ENCODE results near the gene CHMP3.

CHMP3 gene

GRCh38 chr2:86480105-86480504 is 83.1 kb downstream of the CHMP3 start:
- H3K27ac ChIP-seq (ENCODE audit: low read depth, low read length) = no peak overlapping the region
- no peak overlapping the region for H2BK5ac ChIP-seq (ENCODE audit: low read length)
- no peak for DNase-seq
- no peak overlapping the region for H3K56ac ChIP-seq (ENCODE audit: low read length)
- H3K9ac ChIP-seq (ENCODE audit: low read length) = no peak overlapping the region
- no peak overlapping the region for H2AK5ac ChIP-seq (ENCODE audit: low read length)
- no CpG with 5 or more reads among the region's 7 CpGs for WGBS (ENCODE audit: extremely low coverage, insufficient coverage, low lambda C conversion rate)
- H4K5ac ChIP-seq (ENCODE audit: low read length) = no peak overlapping the region
- H4K8ac ChIP-seq (ENCODE audit: low read depth, low read length) = no peak overlapping the region
- H3K4me3 ChIP-seq (ENCODE audit: low read length) = no peak overlapping the region
- H3K79me1 ChIP-seq (ENCODE audit: low read length) = no peaks in the 10 kb centered on the region
- H3K18ac ChIP-seq (ENCODE audit: low read length) = no peak overlapping the region
- H3K27me3 ChIP-seq (ENCODE audit: insufficient read depth, low read length, poor library complexity) = no peaks in the 10 kb centered on the region
- H3K36me3 ChIP-seq (ENCODE audit: control insufficient read depth, insufficient read depth, low read length) = peaks cover 6% of the 10 kb centered on the region
- no peaks in the 10 kb centered on the region for H3K4me1 ChIP-seq (ENCODE audit: control insufficient read depth, low read depth, low read length)
- no peak overlapping the region for H3K23ac ChIP-seq (ENCODE audit: low read length)
- H3K4me2 ChIP-seq (ENCODE audit: low read length) = no peak overlapping the region
- H3K79me2 ChIP-seq (ENCODE audit: control insufficient read depth, insufficient read depth, low read length) = no peaks in the 10 kb centered on the region
- no peak overlapping the region for H2BK120ac ChIP-seq (ENCODE audit: low read depth, low read length)
- H3K4ac ChIP-seq (ENCODE audit: low read depth, low read length) = no peak overlapping the region
- no peak overlapping the region for H2BK15ac ChIP-seq (replicated peaks; ENCODE audit: low read depth)

- Histone ChIP-seq H3K36me3 (ENCODE audit: control insufficient read depth, insufficient read depth, low read length) (peaks cover 6% of the 10 kb centered on the region), H2BK15ac (replicated peaks; ENCODE audit: low read depth) (no peak overlapping the region), H3K9ac (ENCODE audit: low read length) (no peak overlapping the region), H2BK120ac (ENCODE audit: low read depth, low read length) (no peak overlapping the region), H3K27ac (ENCODE audit: low read depth, low read length) (no peak overlapping the region), H3K4me1 (ENCODE audit: control insufficient read depth, low read depth, low read length) (no peaks in the 10 kb centered on the region), H3K56ac (ENCODE audit: low read length) (no peak overlapping the region), H3K79me1 (ENCODE audit: low read length) (no peaks in the 10 kb centered on the region), H3K4me2 (ENCODE audit: low read length) (no peak overlapping the region), H3K4me3 (ENCODE audit: low read length) (no peak overlapping the region), H4K8ac (ENCODE audit: low read depth, low read length) (no peak overlapping the region), H3K23ac (ENCODE audit: low read length) (no peak overlapping the region), H2BK5ac (ENCODE audit: low read length) (no peak overlapping the region), H3K79me2 (ENCODE audit: control insufficient read depth, insufficient read depth, low read length) (no peaks in the 10 kb centered on the region), H3K4ac (ENCODE audit: low read depth, low read length) (no peak overlapping the region), H3K18ac (ENCODE audit: low read length) (no peak overlapping the region), H4K5ac (ENCODE audit: low read length) (no peak overlapping the region), H3K27me3 (ENCODE audit: insufficient read depth, low read length, poor library complexity) (no peaks in the 10 kb centered on the region), H2AK5ac (ENCODE audit: low read length) (no peak overlapping the region)
- DNase-seq = no peak
Observed at GRCh38 chr2:86477349-86477748, 85.9 kb downstream of the CHMP3 start.

GRCh38 chr2:86476918-86477317 is 86.3 kb downstream of the CHMP3 start:
- Histone ChIP-seq H3K56ac (ENCODE audit: low read length) (no peak overlapping the region), H3K4me2 (ENCODE audit: low read length) (no peak overlapping the region), H3K9ac (ENCODE audit: low read length) (no peak overlapping the region), H3K36me3 (ENCODE audit: control insufficient read depth, insufficient read depth, low read length) (peaks cover 6% of the 10 kb centered on the region), H3K27ac (ENCODE audit: low read depth, low read length) (no peak overlapping the region), H3K79me1 (ENCODE audit: low read length) (no peaks in the 10 kb centered on the region), H3K18ac (ENCODE audit: low read length) (no peak overlapping the region), H3K79me2 (ENCODE audit: control insufficient read depth, insufficient read depth, low read length) (no peaks in the 10 kb centered on the region), H4K5ac (ENCODE audit: low read length) (no peak overlapping the region), H3K27me3 (ENCODE audit: insufficient read depth, low read length, poor library complexity) (no peaks in the 10 kb centered on the region), H2BK5ac (ENCODE audit: low read length) (no peak overlapping the region), H2AK5ac (ENCODE audit: low read length) (no peak overlapping the region), H4K8ac (ENCODE audit: low read depth, low read length) (no peak overlapping the region), H3K23ac (ENCODE audit: low read length) (no peak overlapping the region), H2BK120ac (ENCODE audit: low read depth, low read length) (no peak overlapping the region), H2BK15ac (replicated peaks; ENCODE audit: low read depth) (no peak overlapping the region), H3K4me3 (ENCODE audit: low read length) (no peak overlapping the region), H3K4ac (ENCODE audit: low read depth, low read length) (no peak overlapping the region), H3K4me1 (ENCODE audit: control insufficient read depth, low read depth, low read length) (no peaks in the 10 kb centered on the region)
- no peak for DNase-seq
- no CpG with 5 or more reads among the region's 3 CpGs for WGBS (ENCODE audit: extremely low coverage, insufficient coverage, low lambda C conversion rate)

GRCh38 chr2:86476092-86476491 is 87.2 kb downstream of the CHMP3 start:
- H3K27me3 ChIP-seq (ENCODE audit: insufficient read depth, low read length, poor library complexity) = no peaks in the 10 kb centered on the region
- no peak overlapping the region for H4K8ac ChIP-seq (ENCODE audit: low read depth, low read length)
- no peak for DNase-seq
- H3K4me1 ChIP-seq (ENCODE audit: control insufficient read depth, low read depth, low read length) = no peaks in the 10 kb centered on the region
- no peak overlapping the region for H3K56ac ChIP-seq (ENCODE audit: low read length)
- H2BK15ac ChIP-seq (replicated peaks; ENCODE audit: low read depth) = no peak overlapping the region
- no peak overlapping the region for H3K4ac ChIP-seq (ENCODE audit: low read depth, low read length)
- H2BK5ac ChIP-seq (ENCODE audit: low read length) = no peak overlapping the region
- no peak overlapping the region for H3K4me3 ChIP-seq (ENCODE audit: low read length)
- no peak overlapping the region for H3K27ac ChIP-seq (ENCODE audit: low read depth, low read length)
- H3K4me2 ChIP-seq (ENCODE audit: low read length) = no peak overlapping the region
- H4K5ac ChIP-seq (ENCODE audit: low read length) = no peak overlapping the region
- H3K36me3 ChIP-seq (ENCODE audit: control insufficient read depth, insufficient read depth, low read length) = peaks cover 6% of the 10 kb centered on the region
- H3K18ac ChIP-seq (ENCODE audit: low read length) = no peak overlapping the region
- H3K9ac ChIP-seq (ENCODE audit: low read length) = no peak overlapping the region
- H2BK120ac ChIP-seq (ENCODE audit: low read depth, low read length) = no peak overlapping the region
- no peaks in the 10 kb centered on the region for H3K79me2 ChIP-seq (ENCODE audit: control insufficient read depth, insufficient read depth, low read length)
- no peaks in the 10 kb centered on the region for H3K79me1 ChIP-seq (ENCODE audit: low read length)
- H3K23ac ChIP-seq (ENCODE audit: low read length) = no peak overlapping the region
- no peak overlapping the region for H2AK5ac ChIP-seq (ENCODE audit: low read length)

- Histone ChIP-seq H4K5ac (ENCODE audit: low read length) (no peak overlapping the region), H3K56ac (ENCODE audit: low read length) (no peak overlapping the region), H3K4me1 (ENCODE audit: control insufficient read depth, low read depth, low read length) (no peaks in the 10 kb centered on the region), H3K79me1 (ENCODE audit: low read length) (no peaks in the 10 kb centered on the region), H3K18ac (ENCODE audit: low read length) (no peak overlapping the region), H3K36me3 (ENCODE audit: control insufficient read depth, insufficient read depth, low read length) (peaks cover 3% of the 10 kb centered on the region), H2AK5ac (ENCODE audit: low read length) (no peak overlapping the region), H3K4me3 (ENCODE audit: low read length) (no peak overlapping the region), H2BK15ac (replicated peaks; ENCODE audit: low read depth) (no peak overlapping the region), H3K79me2 (ENCODE audit: control insufficient read depth, insufficient read depth, low read length) (no peaks in the 10 kb centered on the region), H3K27ac (ENCODE audit: low read depth, low read length) (no peak overlapping the region), H2BK5ac (ENCODE audit: low read length) (no peak overlapping the region), H3K27me3 (ENCODE audit: insufficient read depth, low read length, poor library complexity) (no peaks in the 10 kb centered on the region), H3K9ac (ENCODE audit: low read length) (no peak overlapping the region), H2BK120ac (ENCODE audit: low read depth, low read length) (no peak overlapping the region), H3K4ac (ENCODE audit: low read depth, low read length) (no peak overlapping the region), H4K8ac (ENCODE audit: low read depth, low read length) (no peak overlapping the region), H3K4me2 (ENCODE audit: low read length) (no peak overlapping the region), H3K23ac (ENCODE audit: low read length) (no peak overlapping the region)
- DNase-seq = no peak
- WGBS (ENCODE audit: extremely low coverage, insufficient coverage, low lambda C conversion rate) = no CpG with 5 or more reads among the region's 6 CpGs
Observed at GRCh38 chr2:86471637-86472036, 91.6 kb downstream of the CHMP3 start.

- Histone ChIP-seq H2BK120ac (ENCODE audit: low read depth, low read length) (no peak overlapping the region), H3K9ac (ENCODE audit: low read length) (no peak overlapping the region), H3K79me1 (ENCODE audit: low read length) (peaks cover 1% of the 10 kb centered on the region), H2BK15ac (replicated peaks; ENCODE audit: low read depth) (no peak overlapping the region), H3K4me3 (ENCODE audit: low read length) (no peak overlapping the region), H3K27ac (ENCODE audit: low read depth, low read length) (no peak overlapping the region), H3K23ac (ENCODE audit: low read length) (no peak overlapping the region), H3K4ac (ENCODE audit: low read depth, low read length) (no peak overlapping the region), H3K4me2 (ENCODE audit: low read length) (no peak overlapping the region), H4K8ac (ENCODE audit: low read depth, low read length) (no peak overlapping the region), H3K18ac (ENCODE audit: low read length) (no peak overlapping the region), H3K56ac (ENCODE audit: low read length) (no peak overlapping the region), H2AK5ac (ENCODE audit: low read length) (no peak overlapping the region), H3K4me1 (ENCODE audit: control insufficient read depth, low read depth, low read length) (no peaks in the 10 kb centered on the region), H4K5ac (ENCODE audit: low read length) (no peak overlapping the region), H3K27me3 (ENCODE audit: insufficient read depth, low read length, poor library complexity) (no peaks in the 10 kb centered on the region), H2BK5ac (ENCODE audit: low read length) (no peak overlapping the region), H3K36me3 (ENCODE audit: control insufficient read depth, insufficient read depth, low read length) (peaks cover 6% of the 10 kb centered on the region), H3K79me2 (ENCODE audit: control insufficient read depth, insufficient read depth, low read length) (no peaks in the 10 kb centered on the region)
- DNase-seq = no peak
- no CpG with 5 or more reads among the region's 1 CpG for WGBS (ENCODE audit: extremely low coverage, insufficient coverage, low lambda C conversion rate)
Observed at GRCh38 chr2:86470890-86471289, 92.4 kb downstream of the CHMP3 start.

All from mesendoderm (in vitro differentiated cells).